Purkinje cell (primary cell): Measurements from ENCODE around the gene KLF14. TPM values are rescaled to one million over a fixed set of nuclear protein-coding genes. Genes with fewer than 3 reads are reported as not detected.

Experiments used
- polyA plus RNA-seq: library from polyadenylated mRNA; unstranded; fragments of >200 nt; fragmentation: Nextera tagmentation; gene quantifications from 2 replicates; pipeline ENCODE4 v1.2.1, GENCODE V29; 2014

KLF14 gene
- not detected in 2 replicates for polyA plus RNA-seq

GRCh38 chr7:130733931-130734814 lies at the start of gene KLF14:
Gene KLF14 (minus strand): TSS chr7:130734207. CDS start chr7:130734033, 174 bp downstream.

Other genes starting within 250 kb of the KLF14 start
- 24.0 and 27.4 TPM in 2 replicates for gene MEST, start 242.1 kb downstream of the KLF14 start, polyA plus RNA-seq
- 13.5 and 14.2 TPM in 2 replicates for gene COPG2, start 65.5 kb downstream of the KLF14 start, polyA plus RNA-seq
- gene TSGA13, start 47.7 kb downstream of the KLF14 start, polyA plus RNA-seq: not detected in 2 replicates